ENCODE data around the gene NRXN2.

DNA sequence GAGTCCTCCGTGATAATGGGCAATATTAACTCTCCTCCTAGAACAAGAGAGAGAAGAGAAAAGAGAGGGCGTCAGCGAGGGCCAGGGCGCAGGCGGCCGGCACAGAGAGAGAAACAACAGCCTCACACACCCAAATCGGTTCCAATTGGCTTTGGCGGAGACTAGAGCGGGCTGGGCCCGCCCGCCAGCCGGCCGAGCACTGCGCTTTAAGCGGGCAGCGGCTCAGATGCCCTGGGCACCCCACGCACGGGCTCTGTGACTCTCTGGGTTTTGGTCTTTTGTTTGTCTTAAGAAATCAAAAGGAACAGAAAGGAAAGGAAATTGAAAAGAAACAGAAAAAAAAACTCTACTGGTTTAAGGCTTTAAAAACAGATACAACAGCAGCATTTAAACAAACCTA, 115.0 kb downstream of the NRXN2 start:
- TF ChIP-seq, protein P1, sequence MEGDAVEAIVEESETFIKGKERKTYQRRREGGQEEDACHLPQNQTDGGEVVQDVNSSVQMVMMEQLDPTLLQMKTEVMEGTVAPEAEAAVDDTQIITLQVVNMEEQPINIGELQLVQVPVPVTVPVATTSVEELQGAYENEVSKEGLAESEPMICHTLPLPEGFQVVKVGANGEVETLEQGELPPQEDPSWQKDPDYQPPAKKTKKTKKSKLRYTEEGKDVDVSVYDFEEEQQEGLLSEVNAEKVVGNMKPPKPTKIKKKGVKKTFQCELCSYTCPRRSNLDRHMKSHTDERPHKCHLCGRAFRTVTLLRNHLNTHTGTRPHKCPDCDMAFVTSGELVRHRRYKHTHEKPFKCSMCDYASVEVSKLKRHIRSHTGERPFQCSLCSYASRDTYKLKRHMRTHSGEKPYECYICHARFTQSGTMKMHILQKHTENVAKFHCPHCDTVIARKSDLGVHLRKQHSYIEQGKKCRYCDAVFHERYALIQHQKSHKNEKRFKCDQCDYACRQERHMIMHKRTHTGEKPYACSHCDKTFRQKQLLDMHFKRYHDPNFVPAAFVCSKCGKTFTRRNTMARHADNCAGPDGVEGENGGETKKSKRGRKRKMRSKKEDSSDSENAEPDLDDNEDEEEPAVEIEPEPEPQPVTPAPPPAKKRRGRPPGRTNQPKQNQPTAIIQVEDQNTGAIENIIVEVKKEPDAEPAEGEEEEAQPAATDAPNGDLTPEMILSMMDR (conservative IDR thresholded peaks at IDR 0.05; ENCODE audit: low read length) = no peak
- TF ChIP-seq EZH2phosphoT487 (IDR thresholded peaks at IDR 0.05; ENCODE audit: borderline replicate concordance) = no peak

Data from Loucy (cell line).